CD4-positive, alpha-beta T cell treated with Interleukin-6 for 4 hours (primary cell): ENCODE data around the gene MRGPRX2.

Experiments used
- DNase-seq: peaks from one replicate; pipeline ENCODE4 v3.0.0-alpha.2; 2020; ENCODE audit warnings: mixed read lengths

The MRGPRX2 gene

GRCh38 chr11:19060629-19061028 lies at the start of gene MRGPRX2:
Gene MRGPRX2 (minus strand): TSS chr11:19060717. CDS start chr11:19056402, 4,315 bp downstream.
- no peak for DNase-seq

DNA sequence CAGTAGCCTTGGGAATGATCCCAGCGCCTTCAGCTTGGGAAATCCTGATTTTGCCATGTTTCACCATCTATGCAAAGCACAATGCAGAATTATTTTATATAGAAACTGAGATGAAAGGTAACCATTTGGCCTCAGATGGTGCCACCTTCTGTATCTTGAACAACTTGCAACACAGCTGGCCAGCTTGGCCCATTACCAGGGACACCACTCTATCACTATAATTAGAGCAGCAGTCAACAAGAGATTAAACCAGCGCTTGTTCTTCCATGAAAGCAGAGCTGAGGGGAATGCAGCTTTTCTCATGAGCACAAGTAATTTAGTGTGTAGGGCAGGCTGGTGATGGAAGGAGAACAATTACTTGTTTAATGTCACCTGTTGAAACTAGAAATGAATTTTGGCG lies 49.8 kb upstream of the MRGPRX2 start:
- DNase-seq = no peak

- DNase-seq = no peak
These were observed 46.6 kb upstream of the MRGPRX2 start for GRCh38 chr11:19107125-19107524.

DNA sequence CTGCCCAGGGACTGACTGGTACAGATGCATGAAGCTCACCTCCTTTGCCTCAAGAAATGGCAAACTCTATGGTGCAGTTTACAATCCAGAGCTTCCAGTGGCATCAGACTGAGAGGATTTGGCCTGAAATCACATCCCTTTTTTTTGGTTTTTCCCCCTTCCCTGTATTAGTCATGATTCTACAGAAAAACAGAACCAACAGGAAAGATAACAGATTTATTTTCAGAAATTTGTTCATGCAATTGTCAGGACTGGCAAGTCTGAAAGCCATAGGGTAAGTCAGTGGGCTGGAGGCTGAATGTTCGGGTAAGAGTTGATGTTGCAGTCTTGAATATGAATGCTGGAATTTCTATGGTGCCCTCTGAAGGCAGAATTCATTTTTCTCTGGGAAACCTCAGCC lies 44.5 kb upstream of the MRGPRX2 start:
- no peak for DNase-seq

GRCh38 chr11:19102521-19102900 lies 42.0 kb upstream of the MRGPRX2 start:
- no peak for DNase-seq

DNA sequence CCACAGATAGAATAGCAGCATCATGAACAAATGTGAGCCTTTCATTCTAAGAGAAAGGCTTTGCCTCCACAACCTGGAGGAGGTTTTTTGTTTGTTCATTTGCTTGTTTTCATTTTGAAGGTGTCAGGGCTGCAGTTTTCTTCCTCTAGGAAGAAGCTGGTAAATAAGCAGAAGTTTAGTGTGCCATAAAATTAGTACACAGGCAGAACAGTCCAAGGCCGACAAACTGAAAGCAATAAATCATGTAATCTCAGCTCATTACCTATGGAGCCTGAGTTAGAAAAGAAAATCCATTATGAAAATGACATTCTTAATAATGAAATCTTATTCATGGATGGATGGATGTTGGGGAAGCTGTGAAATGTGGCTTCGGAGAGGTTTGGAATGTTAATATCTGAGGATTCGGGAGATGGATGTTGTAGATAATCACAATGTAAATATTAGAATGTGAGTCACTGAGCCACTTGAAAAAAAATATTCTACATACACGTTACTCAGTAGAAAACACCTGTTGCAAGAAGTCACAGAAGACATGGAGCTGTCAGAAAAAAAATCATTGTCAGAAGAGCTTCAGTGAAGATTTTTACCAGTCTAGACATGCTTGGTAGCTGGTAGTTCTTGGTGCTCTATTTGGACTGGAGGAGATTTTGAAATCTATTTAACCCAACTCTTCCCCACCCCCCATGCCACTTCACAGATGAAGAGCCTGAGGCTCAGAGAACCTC lies 41.4 kb upstream of the MRGPRX2 start:
- DNase-seq = no peak

DNA sequence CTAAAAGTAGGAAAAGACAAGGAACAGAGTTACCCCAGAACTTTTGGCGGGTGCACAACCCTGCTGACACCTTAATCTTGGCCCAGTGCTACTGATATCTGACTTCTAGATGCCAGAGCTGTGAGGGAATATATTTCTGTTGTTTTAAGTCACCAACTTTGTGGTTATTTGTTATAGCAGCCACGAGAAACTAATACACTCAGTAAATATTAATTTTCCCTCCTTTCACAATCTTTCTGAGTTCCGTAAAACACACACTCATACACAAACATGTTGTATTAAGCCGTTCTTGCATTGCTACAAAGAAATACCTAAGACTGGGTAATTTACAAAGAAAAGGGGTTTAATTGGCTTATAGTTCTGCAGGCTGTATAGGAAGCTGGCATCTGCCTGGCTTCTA lies 40.4 kb upstream of the MRGPRX2 start:
- no peak for DNase-seq

DNA sequence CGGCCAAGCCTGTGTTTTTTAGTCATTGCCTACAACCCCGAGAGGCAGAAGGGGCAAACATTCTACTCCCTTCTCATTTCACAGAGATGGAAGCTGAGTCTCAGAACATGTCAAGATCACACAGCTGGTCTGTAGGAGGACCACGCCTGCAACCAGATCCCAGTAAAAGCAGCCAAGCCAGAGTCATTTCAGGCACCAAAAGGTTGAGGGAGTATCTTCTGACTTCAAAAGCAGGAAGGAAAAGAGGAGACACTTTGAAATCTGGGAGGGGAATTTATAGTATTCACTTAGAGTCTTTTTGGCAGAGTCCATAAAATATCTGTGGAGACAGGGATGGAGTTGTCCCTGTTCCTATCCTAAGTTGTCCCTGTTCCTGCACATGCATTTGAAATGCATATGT lies 38.6 kb upstream of the MRGPRX2 start:
- no peak for DNase-seq

DNA sequence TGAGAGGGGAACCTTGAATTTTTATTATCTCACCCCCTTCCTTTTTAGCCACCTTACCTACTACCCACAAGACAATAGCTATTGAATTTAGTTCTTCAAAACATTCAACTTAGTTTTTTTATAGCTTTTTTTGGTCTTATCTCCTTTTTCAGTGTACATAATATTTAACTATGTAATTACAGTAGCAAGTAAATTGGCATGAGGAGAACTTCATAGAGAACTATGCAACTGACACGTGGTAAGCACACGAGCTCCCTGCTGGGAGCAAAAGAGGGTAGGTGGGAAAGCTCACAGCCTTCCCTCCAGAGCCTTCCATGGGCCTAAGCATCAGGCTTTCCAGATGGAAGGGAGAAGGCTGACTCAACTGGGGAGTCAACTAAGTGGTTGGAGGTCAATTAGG lies 34.3 kb upstream of the MRGPRX2 start:
- no peak for DNase-seq

DNA sequence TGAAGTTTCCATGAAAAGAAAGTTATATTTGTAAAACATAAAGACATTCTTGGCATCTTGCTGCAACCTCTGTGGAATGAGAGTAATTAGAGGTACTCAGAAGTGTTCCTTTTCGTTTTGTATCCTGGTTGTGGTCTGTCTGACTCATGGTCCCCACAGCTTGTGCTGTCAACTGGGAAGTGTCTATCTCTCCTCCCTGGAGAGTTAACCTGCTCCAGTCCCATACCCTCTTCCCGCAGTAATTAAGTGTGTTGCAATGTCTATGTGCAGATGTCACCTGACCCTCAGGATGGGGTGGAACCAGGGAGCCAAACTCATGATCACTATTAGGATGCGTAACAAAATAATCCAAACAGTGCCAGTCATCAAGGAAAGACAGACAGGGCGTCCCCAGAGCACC lies 33.5 kb upstream of the MRGPRX2 start:
- DNase-seq = no peak

GRCh38 chr11:19092850-19093249 lies 32.3 kb upstream of the MRGPRX2 start:
- DNase-seq = no peak

DNA sequence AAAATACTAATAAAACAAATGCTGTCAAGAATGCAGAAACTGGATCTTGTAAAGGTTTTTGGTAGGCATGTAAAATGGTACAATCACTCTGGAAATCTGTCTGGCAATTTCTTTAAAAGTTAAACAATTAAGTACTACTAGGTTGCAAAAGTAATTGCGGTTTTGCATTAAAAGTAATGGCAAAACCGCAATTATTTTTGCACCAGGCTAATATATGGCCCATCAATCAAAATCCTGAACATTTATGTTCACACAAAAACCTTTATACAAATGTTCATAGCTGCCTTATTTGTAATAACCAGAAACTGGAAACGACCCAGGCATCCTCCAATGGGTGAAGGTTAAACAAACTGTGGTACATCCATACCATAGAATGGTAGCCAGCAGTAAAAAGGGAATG lies 31.8 kb upstream of the MRGPRX2 start:
- DNase-seq = no peak

GRCh38 chr11:19091366-19091765 lies 30.8 kb upstream of the MRGPRX2 start:
- DNase-seq = no peak

GRCh38 chr11:19089421-19089820 lies 28.9 kb upstream of the MRGPRX2 start:
- no peak for DNase-seq

DNA sequence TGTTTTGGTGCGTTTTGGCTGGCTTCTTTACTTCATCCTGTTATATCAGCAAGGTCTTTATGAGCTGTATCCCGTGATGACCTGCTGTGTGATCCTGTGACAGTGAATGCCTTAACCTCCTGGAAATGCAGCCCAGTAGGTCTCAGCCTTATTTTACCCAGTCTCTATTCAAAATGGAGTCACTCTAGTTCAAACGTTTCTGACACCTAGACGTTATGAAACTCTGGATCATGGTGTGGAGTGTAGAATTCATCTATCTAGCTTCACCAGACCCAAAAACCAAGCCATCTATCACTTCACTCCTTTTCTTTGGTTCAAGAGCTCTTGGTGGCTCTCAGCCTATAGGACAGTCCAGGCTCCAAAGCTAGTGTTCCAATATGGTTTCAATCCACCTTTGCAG lies 28.3 kb upstream of the MRGPRX2 start:
- DNase-seq = no peak

GRCh38 chr11:19087658-19088057 lies 27.1 kb upstream of the MRGPRX2 start:
- DNase-seq = no peak

GRCh38 chr11:19084661-19085315 lies 24.3 kb upstream of the MRGPRX2 start:
- no peak for DNase-seq

GRCh38 chr11:19083166-19083565 lies 22.6 kb upstream of the MRGPRX2 start:
- no peak for DNase-seq

- no peak for DNase-seq
These were observed 20.1 kb upstream of the MRGPRX2 start for GRCh38 chr11:19080579-19080993.

DNA sequence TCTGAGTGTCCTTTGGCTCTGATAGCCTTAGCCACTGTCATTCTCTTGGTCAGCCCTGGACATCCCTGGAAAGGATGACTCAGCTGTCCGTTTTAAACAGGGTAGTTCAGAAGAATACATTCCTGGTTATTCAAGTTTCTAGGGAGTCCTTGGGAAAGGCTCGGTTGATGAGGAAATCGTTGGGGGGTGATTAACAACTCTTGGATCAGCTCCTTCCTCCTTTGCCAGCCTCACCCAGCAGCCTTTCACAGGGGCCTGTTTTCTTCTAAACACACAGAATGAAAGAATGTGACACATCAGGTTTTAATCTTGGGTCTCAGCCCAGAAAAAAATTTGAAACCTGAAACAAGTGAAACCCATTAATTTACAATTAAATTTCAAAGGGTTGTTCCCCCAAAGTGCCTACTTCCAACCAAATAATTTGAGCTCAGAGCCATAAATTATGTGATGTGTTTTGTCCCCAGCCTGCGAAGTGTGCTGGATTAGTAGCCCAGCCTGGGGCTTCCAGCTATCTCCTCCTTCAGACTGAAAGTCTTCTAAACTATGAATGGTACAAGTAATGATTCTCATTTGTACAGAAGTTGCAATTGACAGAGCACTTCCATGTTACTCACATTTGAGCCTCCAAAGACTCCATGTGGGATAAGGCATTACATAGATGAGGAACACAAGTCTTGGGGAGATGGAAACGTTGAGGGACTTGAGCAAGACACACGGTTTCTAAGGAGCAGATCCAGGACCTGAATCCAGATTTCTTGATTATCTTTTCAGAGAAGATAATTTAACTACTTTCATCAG lies 19.3 kb upstream of the MRGPRX2 start:
- DNase-seq = no peak

DNA sequence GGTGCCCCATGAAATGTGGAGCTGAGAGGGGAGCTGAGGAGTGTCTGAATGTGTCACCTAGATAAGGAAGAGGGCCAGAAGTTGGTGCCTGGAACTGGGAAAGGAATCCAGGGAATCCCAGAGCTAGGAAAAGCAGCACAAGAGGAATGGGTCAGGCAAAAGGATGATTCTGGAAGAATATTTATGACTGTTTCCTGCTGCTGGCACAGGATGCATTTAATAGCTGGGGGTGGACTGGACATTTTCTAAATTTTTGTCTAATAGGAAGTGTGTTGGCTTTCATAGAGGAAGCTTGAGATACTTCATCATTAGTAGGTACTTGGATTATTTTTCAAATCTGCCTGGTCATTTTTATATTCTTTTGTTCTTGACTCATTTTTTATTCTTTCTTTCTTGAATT lies 17.4 kb upstream of the MRGPRX2 start:
- no peak for DNase-seq

DNA sequence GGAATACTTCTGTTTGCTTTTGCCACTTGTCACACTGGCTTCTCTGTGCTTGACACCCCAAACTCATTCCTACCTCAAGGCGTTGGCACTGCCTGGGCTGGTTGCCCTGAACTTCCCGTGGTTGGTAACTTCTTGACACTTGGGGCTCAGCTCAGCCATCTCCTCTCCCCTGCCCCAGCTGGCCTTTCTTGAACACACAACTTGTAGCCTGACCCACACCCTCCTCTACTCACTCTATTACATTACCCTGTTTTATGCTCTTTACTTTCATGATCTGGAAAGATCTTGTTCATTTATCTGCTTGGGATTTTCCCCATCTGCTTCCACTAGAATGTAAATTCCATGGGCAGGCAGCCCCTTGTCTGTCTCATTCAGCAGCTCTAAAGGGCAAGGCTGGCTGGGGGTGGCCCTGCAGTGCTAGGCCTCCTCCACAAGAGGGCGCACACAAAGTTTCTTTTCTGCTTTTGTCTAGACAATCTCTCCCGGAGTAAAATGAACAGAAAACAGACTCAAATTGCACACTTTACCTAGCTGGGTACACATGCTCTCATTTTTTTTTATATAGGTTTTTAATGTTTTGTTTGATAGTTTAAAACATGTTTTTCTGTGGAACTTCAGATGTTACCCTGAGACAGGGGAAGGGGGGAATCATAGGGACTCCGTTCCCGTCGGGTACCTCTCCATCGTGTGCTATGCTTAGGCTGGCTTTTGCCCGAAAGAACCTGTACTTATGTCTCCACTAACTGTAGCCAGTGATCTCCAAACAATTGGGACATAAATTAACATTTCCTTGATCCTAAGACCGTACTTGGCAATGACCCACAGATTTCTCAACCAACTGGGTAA lies 16.4 kb upstream of the MRGPRX2 start:
- DNase-seq = peak; percentile 61

DNA sequence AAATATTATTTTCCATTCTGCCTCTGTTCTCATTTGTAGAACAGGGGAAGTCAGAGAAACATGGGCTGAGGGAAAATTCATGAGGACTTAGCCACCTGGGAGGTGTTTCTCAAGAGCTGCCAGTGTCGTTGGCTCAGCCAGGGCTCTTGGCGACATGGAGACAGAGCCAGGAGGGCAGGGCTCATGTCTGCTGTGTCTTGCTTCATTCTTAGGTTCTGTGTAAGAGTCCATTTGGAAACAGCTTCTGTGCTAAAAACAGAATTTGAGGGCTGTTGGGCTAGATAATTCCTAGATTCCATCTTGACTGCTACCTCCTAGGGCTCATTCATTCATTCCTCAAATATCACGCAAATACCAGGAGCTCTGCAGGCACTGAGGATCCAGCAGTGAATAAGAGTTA lies 15.1 kb upstream of the MRGPRX2 start:
- DNase-seq = no peak
